Fibroblast of pulmonary artery (primary cell): Measurements from ENCODE around the gene CLSTN1.

ENCODE experiments used
- DNase-seq: peaks from one replicate; pipeline ENCODE4 v3.0.0-alpha.2; 2010; ENCODE audit warnings: low read depth
- H3K4me3 ChIP-seq: replicated peaks from 2 replicates; pipeline ENCODE4 v1.5.1; 2011; ENCODE audit warnings: low read depth, mild to moderate bottlenecking, control low read depth, low read length, moderate library complexity
- CTCF ChIP-seq: IDR thresholded peaks from 2 replicates; pipeline ENCODE4 v1.5.1; 2011; ENCODE audit warnings: mild to moderate bottlenecking, control low read depth, low read length, inconsistent platforms; ENCODE audit errors: missing control alignments

CLSTN1 gene

GRCh38 chr1:9845914-9846313, 22.1 kb upstream of the CLSTN1 start:
- H3K4me3 ChIP-seq: no peak overlapping the region
- no peak for DNase-seq
- no peak for TF ChIP-seq CTCF

- TF ChIP-seq CTCF: no peak
- H3K4me3 ChIP-seq: no peak overlapping the region
- no peak for DNase-seq
Measured at GRCh38 chr1:9844756-9845155, 21.0 kb upstream of the CLSTN1 start.

- peak; percentile 30 for DNase-seq
- H3K4me3 ChIP-seq: no peak overlapping the region
- no peak for TF ChIP-seq CTCF
Measured at GRCh38 chr1:9844106-9844505, 20.3 kb upstream of the CLSTN1 start.

GRCh38 chr1:9843576-9843945, 19.8 kb upstream of the CLSTN1 start:
- no peak for TF ChIP-seq CTCF
- no peak for DNase-seq
- H3K4me3 ChIP-seq: no peak overlapping the region

- DNase-seq: peak; percentile 39
- no peak for TF ChIP-seq CTCF
- H3K4me3 ChIP-seq: no peak overlapping the region
Measured at GRCh38 chr1:9842781-9843575, 19.2 kb upstream of the CLSTN1 start.

- TF ChIP-seq CTCF: no peak
- no peak overlapping the region for H3K4me3 ChIP-seq
- DNase-seq: no peak
Measured at GRCh38 chr1:9842073-9842711, 18.4 kb upstream of the CLSTN1 start.
